ENCODE data around the gene KLHDC1.
"Not testable (repeated sequence)": the region's sequence is repeated elsewhere in the genome, so short reads cannot be mapped to it uniquely, and the experiment has no call there.

KLHDC1 gene

DNA sequence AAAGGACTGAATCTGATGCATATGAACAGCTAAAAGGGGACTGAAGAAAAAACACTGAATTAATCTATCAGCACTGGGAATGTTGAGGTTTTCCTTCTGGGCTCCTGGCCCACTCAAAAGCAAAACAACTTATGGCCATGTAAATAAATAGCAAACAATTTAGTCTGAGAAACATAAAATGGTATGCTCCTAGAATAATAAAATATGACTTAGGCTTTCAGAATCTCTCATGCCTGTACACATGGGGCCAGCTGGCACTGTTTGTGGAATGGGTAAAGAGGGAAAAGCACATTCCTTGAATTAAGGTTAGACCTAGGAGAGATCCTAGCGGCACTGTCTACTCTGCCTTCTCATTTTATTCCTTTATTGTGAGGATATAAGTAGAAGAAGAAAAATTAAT lies 81.2 kb downstream of the KLHDC1 start:
- no peak overlapping the region for H3K4me3 ChIP-seq
- H3K27ac ChIP-seq: no peak overlapping the region

GRCh38 chr14:49778421-49778820 lies 85.5 kb downstream of the KLHDC1 start:
- Histone ChIP-seq H3K4me3 (no peak overlapping the region), H3K27ac (no peak overlapping the region)

GRCh38 chr14:49781040-49781439 lies 88.1 kb downstream of the KLHDC1 start:
- H3K4me3 ChIP-seq, H3K27ac ChIP-seq: not testable (repeated sequence)

GRCh38 chr14:49783394-49784014 lies 90.6 kb downstream of the KLHDC1 start:
- no peak overlapping the region for H3K27ac ChIP-seq
- no peak overlapping the region for H3K4me3 ChIP-seq

GRCh38 chr14:49786315-49786714 lies 93.4 kb downstream of the KLHDC1 start:
- H3K4me3 ChIP-seq: no peak overlapping the region
- no peak overlapping the region for H3K27ac ChIP-seq

DNA sequence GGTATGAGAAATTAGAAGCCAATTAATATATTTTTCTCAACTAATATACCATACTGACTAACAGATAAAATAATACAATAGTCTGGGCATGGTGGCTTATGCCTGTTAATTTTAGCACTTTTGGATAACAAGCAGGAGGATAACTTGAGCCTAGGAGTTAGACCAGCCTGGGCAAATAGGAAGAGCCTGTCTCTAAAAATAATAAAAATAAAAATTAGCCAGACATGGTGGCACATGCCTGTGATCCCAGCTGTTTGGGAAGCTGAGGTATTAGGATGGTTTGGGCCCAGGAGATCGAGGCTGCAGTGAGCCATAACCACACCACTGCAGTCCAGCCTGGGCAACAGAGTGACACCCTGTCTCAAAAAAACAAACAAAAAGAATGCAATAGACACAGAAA lies 99.7 kb downstream of the KLHDC1 start:
- H3K27ac ChIP-seq: no peak overlapping the region
- no peak overlapping the region for H3K4me3 ChIP-seq

DNA sequence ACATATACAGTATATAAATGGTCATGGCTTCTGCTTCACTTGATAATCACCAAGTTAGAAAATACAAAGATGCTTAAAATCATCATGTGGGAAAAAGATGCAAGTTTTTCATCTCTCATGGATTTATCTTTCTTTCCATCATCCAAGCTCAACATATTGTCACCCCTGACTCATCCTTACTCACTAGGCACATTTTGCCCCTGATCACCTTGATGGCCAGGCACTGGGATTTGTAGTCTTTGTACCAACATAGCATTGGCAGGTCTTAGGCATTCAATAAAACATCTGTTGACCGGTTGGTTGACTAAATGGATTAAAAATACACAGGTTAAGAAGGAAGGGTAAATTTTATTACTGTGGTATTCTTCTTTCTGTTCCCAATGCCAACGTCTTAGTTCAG lies 103.1 kb downstream of the KLHDC1 start:
- H3K4me3 ChIP-seq: no peak overlapping the region

More for the DNA sequence above, 103.1 kb downstream of the KLHDC1 start:
- no peak overlapping the region for H3K27ac ChIP-seq

All from skin epidermis (tissue), 12 donors.